Measurements from ENCODE around the gene SULT2B1.

SULT2B1 gene

DNA sequence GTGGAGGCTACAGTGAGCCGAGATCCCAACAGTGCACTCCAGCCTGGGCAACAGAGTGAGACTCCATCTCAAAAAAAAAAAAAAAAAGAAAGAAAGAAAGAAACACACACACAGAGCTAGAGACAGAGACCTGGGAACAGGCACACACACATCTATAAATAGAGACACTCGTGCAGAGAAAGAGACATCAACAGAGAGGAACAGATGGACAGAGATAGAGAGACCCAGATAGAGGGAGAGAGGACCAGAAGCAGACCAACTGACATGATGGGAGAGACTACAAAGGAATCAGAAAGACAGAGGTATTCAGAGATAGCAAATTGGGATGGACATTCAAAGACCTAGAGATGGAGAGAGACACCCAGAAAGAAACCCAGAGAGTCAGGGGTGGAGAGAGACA lies 96.2 kb downstream of the SULT2B1 start:
- Histone ChIP-seq H3K27ac (ENCODE audit: low read depth, low read length) (no peak overlapping the region), H3K4me3 (ENCODE audit: low read depth in 1 of 5, low read length in 5 of 5) (no peak overlapping the region), H3K36me3 (ENCODE audit: control insufficient read depth in 5 of 5, insufficient read depth in 5 of 5, low read length in 5 of 5) (no peaks in the 10 kb centered on the region), H3K9me3 (ENCODE audit: control insufficient read depth in 5 of 5, low read length in 5 of 5) (no peaks in the 10 kb centered on the region), H3K9ac (ENCODE audit: low read length in 5 of 5) (no peak overlapping the region), H3K27me3 (ENCODE audit: control insufficient read depth in 5 of 5, insufficient read depth in 4 of 5, low read length in 5 of 5) (peaks cover 0 to 8% (median 0%) of the 10 kb centered on the region in 5 donors), H3K4me1 (ENCODE audit: control insufficient read depth in 5 of 5, insufficient read depth in 5 of 5, low read length in 5 of 5) (peaks cover 1 to 20% (median 18%) of the 10 kb centered on the region in 5 donors)
